Activated naive CD4-positive, alpha-beta T cell treated with anti-CD3 and anti-CD28 coated beads for 36 hours (primary cell): ENCODE measurements around the gene TPCN2. TPM values are rescaled to one million over a fixed set of nuclear protein-coding genes. Genes with fewer than 3 reads are reported as not detected.
"Not testable (repeated sequence)": the region's sequence is repeated elsewhere in the genome, so short reads cannot be mapped to it uniquely, and the experiment has no call there.

Source experiments
- CTCF ChIA-PET: fragments of 350-600 bp; sonication (Branson Sonifier 250); formaldehyde crosslinking; loops from one replicate; lab custom pipeline; 2021; ENCODE audit warnings: antibody characterized with exemption; lab: Charles Lee
- DNase-seq: peaks from one replicate; pipeline ENCODE4 v3.0.0-alpha.2; 2020
- H3K27ac Mint-ChIP-seq: one replicate; pipeline ENCODE4 v1.8.0; 2021; ENCODE audit warnings: mild to moderate bottlenecking, mixed read lengths
- H3K27me3 Mint-ChIP-seq: one replicate; pipeline ENCODE4 v1.8.0; 2021; ENCODE audit warnings: low read depth, mixed read lengths
- H3K36me3 Mint-ChIP-seq: one replicate; pipeline ENCODE4 v1.8.0; 2021; ENCODE audit warnings: low read depth, mixed read lengths
- H3K4me1 Mint-ChIP-seq: one replicate; pipeline ENCODE4 v1.8.0; 2021; ENCODE audit warnings: low read depth, mixed read lengths
- H3K4me3 Mint-ChIP-seq: one replicate; pipeline ENCODE4 v1.8.0; 2021; ENCODE audit warnings: mild to moderate bottlenecking, moderate library complexity, mixed read lengths
- H3K9me3 Mint-ChIP-seq: one replicate; pipeline ENCODE4 v1.8.0; 2021; ENCODE audit warnings: mixed read lengths
- intact Hi-C: fragments of 100-400 bp; cut with micrococcal nuclease; formaldehyde crosslinking; loops from one replicate; pipeline ENCODE4 v1.15.1; 2023
- total RNA-seq, 2 experiments: library from RNA; stranded (reverse); gene quantifications; one replicate each; pipeline ENCODE4 v1.2.3, GENCODE V29; 2021

TPCN2 gene
- total RNA-seq, 2 experiments from 2014 or later, result 7.0 to 8.0 TPM

DNA sequence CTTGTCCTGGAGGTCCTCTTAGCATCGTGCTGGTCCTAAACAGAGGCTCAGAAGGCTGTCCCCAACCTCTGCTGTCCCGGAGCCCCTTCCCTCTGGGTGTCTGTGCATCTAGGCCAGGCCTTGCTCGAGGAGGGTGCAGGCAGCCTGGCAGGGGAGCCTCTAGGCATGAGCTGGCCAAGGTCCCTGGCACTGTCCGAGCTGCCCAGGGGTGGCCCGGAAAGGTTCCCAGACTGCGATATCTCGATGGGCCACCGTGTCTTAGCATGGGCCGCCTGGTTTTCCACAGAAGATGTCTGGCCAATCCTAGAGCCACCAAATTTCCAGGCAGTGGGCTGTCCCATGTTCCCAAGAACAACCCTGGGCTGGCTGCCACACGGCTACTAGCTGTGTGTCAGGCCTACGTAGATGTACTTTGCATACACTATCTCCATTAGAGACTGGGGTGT is 82.4 kb downstream of the TPCN2 start:
- peaks cover 13% of the 10 kb centered on the region for H3K9me3 Mint-ChIP-seq
- CTCF ChIA-PET, result interaction anchor here (1.1 kb wide), 1 partner anchor 24 kb away, joined by 3 read pairs; the partner anchor contains the start of gene SMIM38
- intact Hi-C loops, result no loop called here
- DNase-seq, result no peak
- no peak overlapping the region for H3K4me3 Mint-ChIP-seq
- H3K4me1 Mint-ChIP-seq, result peaks cover 24% of the 10 kb centered on the region
- H3K27ac Mint-ChIP-seq, result no peak overlapping the region
- no peaks in the 10 kb centered on the region for H3K27me3 Mint-ChIP-seq
- no peaks in the 10 kb centered on the region for H3K36me3 Mint-ChIP-seq

DNA sequence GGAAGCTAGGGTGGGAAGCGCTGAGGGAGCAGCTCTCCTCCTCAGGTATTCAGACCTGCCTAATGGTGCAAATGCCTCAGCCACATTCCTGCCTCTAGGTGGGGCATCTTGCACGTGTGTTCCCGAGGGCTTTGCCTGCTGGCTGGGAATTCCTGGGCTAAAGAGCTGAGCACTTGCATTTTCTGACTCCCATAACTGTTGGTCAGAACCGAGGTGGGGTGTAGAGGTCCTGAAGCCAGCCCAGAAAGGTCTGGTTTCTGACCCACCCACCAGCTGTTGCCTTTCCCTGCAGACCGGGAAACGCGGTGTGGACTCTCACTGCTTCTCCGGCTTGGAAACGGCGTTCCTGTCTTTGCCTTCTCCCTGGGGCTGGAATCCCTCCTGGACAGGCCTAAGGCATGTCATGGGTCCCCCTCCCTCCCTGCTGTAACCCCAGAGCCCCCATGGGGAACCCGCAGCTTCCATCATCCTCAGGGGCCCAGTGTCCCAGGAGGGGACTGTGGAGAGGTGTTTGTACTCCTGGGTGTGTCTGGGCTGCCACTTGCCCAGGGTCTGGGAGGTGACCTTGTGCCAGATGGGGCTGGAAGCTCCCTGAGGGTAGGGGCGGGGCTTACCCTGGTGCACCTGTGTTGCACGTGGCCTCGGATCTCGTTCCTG is 83.0 kb downstream of the TPCN2 start:
- Mint-ChIP-seq H3K4me1 (peaks cover 27% of the 10 kb centered on the region), H3K4me3 (no peak overlapping the region), H3K36me3 (no peaks in the 10 kb centered on the region), H3K9me3 (peaks cover 13% of the 10 kb centered on the region), H3K27ac (no peak overlapping the region), H3K27me3 (no peaks in the 10 kb centered on the region)
- CTCF ChIA-PET, result interaction anchor here (0.6 to 1.1 kb wide), 2 partner anchors 24 to 35 kb away, joined by 3 to 4 read pairs; partner anchors contain the start of gene SMIM38
- peak; percentile 45 for DNase-seq
- intact Hi-C loops, result no loop called here

DNA sequence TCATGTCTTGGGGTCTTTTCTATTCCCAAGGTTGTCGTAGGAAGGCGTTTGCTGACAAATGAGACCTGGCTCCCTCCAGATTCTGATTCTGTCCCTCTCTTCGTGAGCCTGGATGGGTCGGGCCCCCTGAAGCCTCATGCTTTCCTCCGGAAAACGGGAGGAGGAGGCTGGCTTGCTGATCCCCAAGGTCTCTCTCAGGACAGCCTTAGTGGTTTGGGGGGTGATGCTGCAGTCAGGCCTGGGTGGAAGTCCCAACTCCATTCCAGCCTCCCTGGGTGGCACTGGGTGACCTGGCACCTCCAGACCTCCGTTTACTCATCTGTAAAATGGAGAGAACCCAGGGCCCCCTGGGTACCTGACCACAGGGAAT is 83.6 kb downstream of the TPCN2 start:
- Mint-ChIP-seq H3K4me1 (peaks cover 30% of the 10 kb centered on the region), H3K4me3 (no peak overlapping the region), H3K36me3 (no peaks in the 10 kb centered on the region), H3K27me3 (no peaks in the 10 kb centered on the region), H3K27ac (no peak overlapping the region), H3K9me3 (peaks cover 13% of the 10 kb centered on the region)
- intact Hi-C loops, result no loop called here
- DNase-seq, result no peak
- CTCF ChIA-PET, result interaction anchor here (0.6 to 1.1 kb wide), 2 partner anchors 23 to 35 kb away, joined by 3 to 4 read pairs; partner anchors contain the start of gene SMIM38

DNA sequence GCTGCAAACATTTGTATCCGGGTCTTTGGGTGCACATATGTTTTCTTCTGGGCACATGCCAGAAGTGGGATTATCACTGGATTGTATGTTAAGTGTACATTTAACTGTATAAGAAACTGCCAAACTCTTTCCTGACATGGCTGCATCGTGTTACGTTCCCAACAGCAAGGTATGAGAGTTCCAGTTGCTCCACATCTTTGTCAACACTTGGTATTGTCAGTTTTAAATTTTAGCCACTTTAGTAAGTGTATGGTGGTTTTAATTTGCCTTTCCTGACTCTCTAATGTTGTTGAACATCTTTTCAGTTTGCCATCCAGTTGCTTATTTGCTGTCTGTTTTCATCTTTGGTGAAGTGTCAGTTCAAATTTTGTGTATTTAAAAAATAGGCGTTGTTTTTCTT is 84.5 kb downstream of the TPCN2 start:
- Mint-ChIP-seq H3K4me3 (no peak overlapping the region), H3K27ac (no peak overlapping the region), H3K4me1 (peaks cover 34% of the 10 kb centered on the region), H3K9me3 (peaks cover 10% of the 10 kb centered on the region), H3K27me3 (no peaks in the 10 kb centered on the region), H3K36me3 (no peaks in the 10 kb centered on the region)
- CTCF ChIA-PET, result no interaction called here
- intact Hi-C loops, result no loop called here
- no peak for DNase-seq

DNA sequence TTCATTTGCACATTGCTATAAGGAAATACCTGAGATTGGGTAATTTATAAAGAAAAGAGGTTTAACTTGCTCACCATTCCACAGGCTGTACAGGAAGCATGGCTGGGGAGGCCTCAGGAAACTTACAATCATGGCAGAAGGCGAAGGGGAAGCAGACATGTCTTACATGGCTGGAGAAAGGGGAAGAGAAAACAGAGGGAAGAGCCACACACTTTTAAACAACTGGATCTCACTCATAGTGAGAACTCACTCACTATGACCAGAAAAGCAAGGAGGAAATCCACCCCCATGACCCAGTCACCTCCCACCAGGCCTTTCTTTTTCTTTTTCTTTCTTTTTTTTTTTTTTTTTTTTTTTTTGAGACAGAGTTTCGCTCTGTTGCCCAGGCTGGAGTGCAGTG is 85.5 kb downstream of the TPCN2 start:
- H3K27me3 Mint-ChIP-seq, DNase-seq, H3K9me3 Mint-ChIP-seq, CTCF ChIA-PET, H3K36me3 Mint-ChIP-seq, intact Hi-C loops, H3K4me3 Mint-ChIP-seq, H3K27ac Mint-ChIP-seq: not testable (repeated sequence)
- H3K4me1 Mint-ChIP-seq, result peaks cover 34% of the 10 kb centered on the region

DNA sequence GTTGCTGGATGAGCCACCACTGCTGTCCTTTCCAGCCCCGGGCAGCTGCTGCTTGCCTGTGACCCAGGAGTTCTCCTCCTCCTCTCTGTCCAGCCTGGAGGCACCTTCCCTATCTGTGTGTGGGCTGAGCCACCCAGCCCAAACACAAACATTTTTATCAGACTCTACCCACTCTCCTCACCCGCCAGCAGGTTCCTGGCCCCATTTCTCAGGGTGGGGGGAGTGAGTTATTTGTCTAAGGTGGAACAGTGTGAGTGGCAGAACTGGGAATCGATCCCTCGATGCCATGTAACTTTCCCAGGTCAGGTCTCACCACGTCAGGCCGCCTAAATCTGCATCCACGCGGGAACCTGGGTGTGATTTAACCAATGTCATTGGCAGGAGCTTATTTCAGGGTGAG is 86.2 kb downstream of the TPCN2 start:
- H3K4me1 Mint-ChIP-seq, result peaks cover 33% of the 10 kb centered on the region
- H3K36me3 Mint-ChIP-seq, result no peaks in the 10 kb centered on the region
- peaks cover 5% of the 10 kb centered on the region for H3K9me3 Mint-ChIP-seq
- no peaks in the 10 kb centered on the region for H3K27me3 Mint-ChIP-seq
- no peak overlapping the region for H3K4me3 Mint-ChIP-seq
- no peak overlapping the region for H3K27ac Mint-ChIP-seq
- CTCF ChIA-PET, result no interaction called here
- no peak for DNase-seq
- intact Hi-C loops, result no loop called here

DNA sequence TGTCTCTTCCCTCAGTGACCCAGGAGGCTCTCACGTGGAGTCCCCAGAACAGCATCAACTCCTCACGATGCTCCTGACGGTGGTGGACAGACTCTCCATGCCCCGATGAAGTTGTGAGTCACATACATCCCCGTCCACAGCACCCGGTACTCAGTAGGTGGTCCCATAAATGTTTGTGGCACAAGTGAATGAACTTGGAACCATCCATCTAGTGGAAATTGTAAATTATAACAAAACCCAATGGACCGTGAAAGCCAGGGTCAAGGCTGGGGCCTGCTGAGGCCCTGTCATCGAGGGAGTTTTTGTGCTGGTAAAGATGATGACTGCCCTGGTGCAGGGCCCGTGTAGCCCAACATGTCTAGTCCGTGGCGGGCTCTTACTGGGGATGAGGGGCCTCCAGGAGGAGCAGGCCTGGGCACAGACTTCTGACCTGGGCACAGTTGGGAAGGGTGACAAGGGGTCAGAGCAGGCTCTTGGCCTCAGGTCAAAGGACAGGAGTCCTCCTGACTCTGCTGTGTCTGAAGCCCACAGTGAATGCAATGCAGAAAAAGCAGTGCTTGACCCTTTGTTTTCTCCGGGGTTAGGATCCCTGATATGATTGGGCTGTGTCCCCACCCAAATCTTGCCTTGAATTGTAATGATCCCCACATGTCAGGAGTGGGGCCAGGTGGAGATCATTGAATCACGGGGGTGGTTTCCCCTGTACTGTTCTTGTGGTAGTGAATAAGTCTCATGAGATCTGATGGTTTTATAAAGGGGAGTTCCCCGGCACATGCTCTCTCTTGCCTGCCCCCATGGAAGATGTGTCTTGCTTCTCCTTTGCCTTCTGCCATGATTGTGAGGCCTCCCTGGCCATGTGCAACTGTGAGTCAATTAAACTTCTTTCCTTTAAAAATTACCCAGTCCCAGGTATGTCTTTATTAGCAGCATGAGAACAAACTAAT is 87.0 kb downstream of the TPCN2 start:
- intact Hi-C loops, result no loop called here
- Mint-ChIP-seq H3K36me3 (no peaks in the 10 kb centered on the region), H3K4me3 (no peak overlapping the region), H3K9me3 (peaks cover 5% of the 10 kb centered on the region), H3K4me1 (peaks cover 29% of the 10 kb centered on the region), H3K27ac (no peak overlapping the region), H3K27me3 (no peaks in the 10 kb centered on the region)
- CTCF ChIA-PET, result no interaction called here
- DNase-seq, result peak; percentile 44

DNA sequence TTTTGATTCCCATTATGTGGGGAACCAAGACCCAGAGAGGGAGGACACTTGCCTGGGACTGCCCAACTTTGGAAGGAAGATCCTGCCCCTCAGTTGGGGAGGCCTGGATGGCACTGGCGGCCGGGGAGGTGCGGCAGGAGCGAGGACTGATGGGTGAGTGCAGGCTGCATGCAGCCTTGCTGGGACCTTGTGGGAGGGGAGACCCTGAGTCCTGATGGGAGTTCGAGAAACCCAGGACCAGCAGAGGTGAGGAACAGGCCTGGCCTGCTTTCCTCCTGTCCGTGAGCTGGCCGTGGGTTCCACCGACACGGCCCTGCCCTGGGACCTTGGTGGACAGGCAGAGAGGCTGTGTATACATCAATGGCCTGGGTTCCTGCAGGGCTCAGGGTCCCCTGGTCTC is 87.7 kb downstream of the TPCN2 start:
- DNase-seq, result no peak
- no peak overlapping the region for H3K4me3 Mint-ChIP-seq
- CTCF ChIA-PET, result no interaction called here

DNA sequence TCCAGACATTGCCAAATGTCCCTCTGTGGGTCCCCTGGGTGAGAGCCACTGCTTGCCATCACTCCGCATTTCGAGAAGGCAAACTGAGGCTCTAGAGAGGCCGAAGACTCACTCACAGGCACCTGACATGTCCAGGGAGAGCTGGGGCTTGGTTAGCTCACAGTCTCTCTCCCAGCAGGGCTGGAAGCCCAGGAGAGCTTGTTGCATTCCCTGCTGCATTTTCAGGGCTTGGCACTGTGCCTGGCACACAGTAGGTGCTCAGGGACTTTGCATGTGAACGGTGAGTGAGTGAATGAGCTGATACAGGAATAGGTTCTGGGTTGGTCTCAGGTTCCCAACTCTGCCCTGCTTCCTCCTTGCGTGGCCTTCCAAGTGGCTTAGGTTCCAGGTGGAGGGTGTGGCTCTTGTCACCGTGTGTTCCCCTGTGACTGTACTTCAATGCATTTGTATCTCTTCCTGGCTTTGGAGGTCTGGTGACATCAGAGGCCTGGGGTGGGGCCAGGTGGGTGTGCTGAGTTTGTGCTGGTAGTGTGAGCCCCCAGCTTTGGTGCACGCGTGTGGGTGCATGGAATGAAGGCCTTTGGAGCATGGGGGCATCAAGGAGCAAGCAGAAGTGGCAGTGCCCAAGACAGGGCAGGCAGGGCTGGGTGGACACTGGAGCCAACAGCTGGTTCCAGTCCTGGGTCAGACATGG is 88.6 kb downstream of the TPCN2 start:
- DNase-seq, result no peak
- H3K27ac Mint-ChIP-seq, result no peak overlapping the region
- CTCF ChIA-PET, result no interaction called here
- intact Hi-C loops, result no loop called here
- no peaks in the 10 kb centered on the region for H3K27me3 Mint-ChIP-seq
- H3K4me3 Mint-ChIP-seq, result no peak overlapping the region
- no peaks in the 10 kb centered on the region for H3K36me3 Mint-ChIP-seq
- peaks cover 26% of the 10 kb centered on the region for H3K4me1 Mint-ChIP-seq
- H3K9me3 Mint-ChIP-seq, result peaks cover 5% of the 10 kb centered on the region

More for the DNA sequence above, 87.7 kb downstream of the TPCN2 start:
- Mint-ChIP-seq H3K27ac (no peak overlapping the region), H3K4me1 (peaks cover 22% of the 10 kb centered on the region), H3K36me3 (no peaks in the 10 kb centered on the region), H3K27me3 (no peaks in the 10 kb centered on the region), H3K9me3 (peaks cover 5% of the 10 kb centered on the region)
- intact Hi-C loops, result no loop called here

DNA sequence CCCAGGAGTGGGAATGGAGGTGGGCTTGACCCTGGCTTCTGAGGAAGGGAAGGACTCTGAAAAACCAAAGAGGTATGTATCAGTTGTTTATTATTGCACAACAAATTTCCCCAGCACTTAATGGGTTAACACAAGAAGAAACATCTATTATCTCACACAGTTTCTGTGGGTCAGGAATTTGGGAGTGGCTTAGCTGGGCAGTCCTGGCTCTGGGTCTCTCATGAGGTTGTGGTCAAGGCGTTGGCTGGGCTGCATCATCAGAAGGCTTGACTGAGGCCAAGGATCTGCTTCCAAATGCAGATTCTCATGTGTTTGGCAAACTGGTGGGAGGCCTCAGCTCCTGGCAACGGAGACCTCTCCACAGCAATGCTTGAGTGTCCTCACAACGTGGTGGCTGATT is 89.5 kb downstream of the TPCN2 start:
- Mint-ChIP-seq H3K27me3 (no peaks in the 10 kb centered on the region), H3K36me3 (no peaks in the 10 kb centered on the region), H3K4me3 (no peak overlapping the region), H3K27ac (no peak overlapping the region), H3K4me1 (peaks cover 26% of the 10 kb centered on the region), H3K9me3 (peaks cover 4% of the 10 kb centered on the region)
- no peak for DNase-seq
- intact Hi-C loops, result no loop called here
- CTCF ChIA-PET, result no interaction called here

DNA sequence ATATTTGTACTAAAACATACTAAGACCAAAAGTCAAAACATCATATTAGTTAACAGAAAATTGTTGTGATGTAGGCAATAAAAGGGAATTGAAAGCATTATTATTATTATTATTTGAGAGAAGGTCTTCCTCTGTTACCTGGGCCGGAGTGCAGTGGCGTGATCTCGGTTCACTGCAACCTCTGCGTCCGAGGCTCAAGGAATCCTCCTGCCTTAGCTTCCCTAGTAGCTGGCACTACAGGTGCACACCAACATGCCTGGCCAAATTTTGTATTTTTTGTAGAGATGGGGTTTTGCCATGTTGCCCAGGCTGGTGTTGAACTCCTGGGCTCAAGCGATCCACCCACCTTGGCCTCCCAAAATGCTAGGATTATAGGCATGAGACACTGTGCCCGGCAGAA is 91.4 kb downstream of the TPCN2 start:
- peaks cover 30% of the 10 kb centered on the region for H3K4me1 Mint-ChIP-seq
- H3K4me3 Mint-ChIP-seq, H3K36me3 Mint-ChIP-seq, H3K27ac Mint-ChIP-seq, H3K9me3 Mint-ChIP-seq, DNase-seq, intact Hi-C loops, H3K27me3 Mint-ChIP-seq, CTCF ChIA-PET: not testable (repeated sequence)

DNA sequence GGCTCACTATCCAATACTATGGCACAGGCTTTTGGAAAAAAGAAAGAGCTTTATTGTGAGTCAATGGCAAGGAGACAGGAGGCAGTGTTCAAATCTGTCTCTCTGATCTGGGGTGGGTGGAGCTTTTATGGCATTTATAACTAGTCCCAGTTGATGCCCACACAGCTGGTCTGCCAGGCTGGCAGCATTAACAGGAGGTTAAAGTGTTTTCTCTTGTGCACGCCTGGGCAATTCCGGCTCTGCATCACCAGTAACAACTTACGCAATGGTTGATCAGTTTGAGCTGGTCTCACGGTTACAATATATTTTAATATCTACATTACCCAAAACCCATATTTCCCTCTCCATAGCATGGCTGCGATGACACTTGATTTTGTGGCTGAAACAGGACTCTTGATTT is 91.9 kb downstream of the TPCN2 start:
- H3K36me3 Mint-ChIP-seq, result peaks cover 2% of the 10 kb centered on the region
- CTCF ChIA-PET, result no interaction called here
- no peak overlapping the region for H3K4me3 Mint-ChIP-seq
- H3K27me3 Mint-ChIP-seq, result no peaks in the 10 kb centered on the region
- H3K4me1 Mint-ChIP-seq, result peaks cover 29% of the 10 kb centered on the region
- peaks cover 8% of the 10 kb centered on the region for H3K9me3 Mint-ChIP-seq
- H3K27ac Mint-ChIP-seq, result no peak overlapping the region
- no peak for DNase-seq
- intact Hi-C loops, result no loop called here
